Common myeloid progenitor, CD34-positive (primary cell): ENCODE measurements around the gene CITED2.

Experiments used
- CTCF ChIA-PET: fragments of 350-600 bp; sonication (Branson Sonifier 250); formaldehyde crosslinking; loops from one replicate; lab custom pipeline; 2021; ENCODE audit warnings: antibody characterized with exemption; lab: Charles Lee
- POLR2A ChIA-PET: fragments of 350-600 bp; sonication (Branson Sonifier 250); formaldehyde crosslinking; loops from one replicate; lab custom pipeline; 2021; ENCODE audit warnings: antibody characterized with exemption; lab: Charles Lee
- DNase-seq, 3 donors: peaks; one replicate each; pipeline versions ENCODE4 v3.0.0 to v3.0.0-alpha.2; 2013
- H3K27ac ChIP-seq, 2 experiments: 1 replicate in 1 of 2; 2 replicates in 1 of 2; pipeline ENCODE4 v1.7.0; 2013; ENCODE audit warnings: inconsistent platforms in 2 of 2, low read length in 2 of 2, mild to moderate bottlenecking in 2 of 2, low read depth in 1 of 2, moderate library complexity in 1 of 2; ENCODE audit not compliant: severe bottlenecking in 2 of 2, insufficient read depth in 1 of 2, poor library complexity in 1 of 2
- H3K27me3 ChIP-seq, 5 experiments: replicated peaks in 2 of 5; 1 replicate in 3 of 5; 2 replicates in 2 of 5; pipeline versions ENCODE4 v1.6.1 to v1.7.0; 2013; ENCODE audit warnings: low read length in 4 of 5, mild to moderate bottlenecking in 2 of 5, moderate library complexity in 2 of 5, inconsistent platforms in 1 of 5; ENCODE audit not compliant: insufficient read depth in 5 of 5, control insufficient read depth in 4 of 5
- H3K36me3 ChIP-seq, 4 experiments: 1 replicate in 2 of 4; 2 replicates in 2 of 4; pipeline versions ENCODE4 v1.6.1 to v1.7.0; 2013; ENCODE audit warnings: low read length in 3 of 4, control low read depth in 1 of 4, mild to moderate bottlenecking in 1 of 4; ENCODE audit not compliant: control insufficient read depth in 4 of 4, insufficient read depth in 4 of 4
- H3K4me1 ChIP-seq, 4 experiments: 1 replicate in 3 of 4; 2 replicates in 1 of 4; pipeline versions ENCODE4 v1.6.1 to v1.7.1; 2013; ENCODE audit warnings: low read length in 3 of 4, mild to moderate bottlenecking in 3 of 4, control low read depth in 1 of 4, inconsistent platforms in 1 of 4, moderate library complexity in 1 of 4; ENCODE audit not compliant: control insufficient read depth in 4 of 4, insufficient read depth in 4 of 4; ENCODE audit errors: control extremely low read depth in 1 of 4
- H3K4me3 ChIP-seq, 7 experiments: 1 replicate in 4 of 7; 2 replicates in 3 of 7; pipeline versions ENCODE4 v1.5.1 to v1.7.0; 2013; ENCODE audit warnings: mild to moderate bottlenecking in 7 of 7, low read length in 6 of 7, moderate library complexity in 6 of 7, inconsistent platforms in 2 of 7, low read depth in 2 of 7, control low read depth in 1 of 7; ENCODE audit not compliant: insufficient read depth in 4 of 7, control insufficient read depth in 1 of 7; ENCODE audit errors: extremely low read depth in 1 of 7
- H3K9me3 ChIP-seq, 5 experiments: 1 replicate in 4 of 5; 2 replicates in 1 of 5; pipeline versions ENCODE4 v1.6.1 to v1.7.1; 2013; ENCODE audit warnings: low read length in 4 of 5, mild to moderate bottlenecking in 2 of 5, inconsistent platforms in 1 of 5, low read depth in 1 of 5, moderate library complexity in 1 of 5; ENCODE audit not compliant: control insufficient read depth in 4 of 5, insufficient read depth in 2 of 5; ENCODE audit errors: control extremely low read depth in 1 of 5
- WGBS: methylation state at CpG from one replicate; pipeline ENCODE4 v1.1.5; 2013; ENCODE audit not compliant: insufficient coverage; 5-methylcytosine and 5-hydroxymethylcytosine counted together

Gene CITED2

GRCh38 chr6:139376017-139376330 is 1.5 kb upstream of the CITED2 start:
- Histone ChIP-seq H3K9me3 (no peaks in the 10 kb centered on the region), H3K4me3 (peak overlapping the region; percentile 95 to 100 (median 98)), H3K36me3 (peaks cover 0 to 12% (median 11%) of the 10 kb centered on the region in 4 experiments), H3K4me1 (peaks cover 18 to 42% (median 28%) of the 10 kb centered on the region in 4 experiments), H3K27ac (peak overlapping the region; percentile 80 to 93), H3K27me3 (no peaks in the 10 kb centered on the region)
- DNase-seq, result peak in 1 of 3 donors; percentile 59
- ChIA-PET CTCF (interaction anchor here (0.7 to 3.3 kb wide), 4 partner anchors 9 to 563 kb away, joined by 3 to 14 read pairs (median 4); no protein-coding TSS in a partner anchor), POLR2A (interaction anchor here (1.0 to 2.1 kb wide), 2 partner anchors 70 to 265 kb away, joined by 3 to 10 read pairs; no protein-coding TSS in a partner anchor)
- WGBS, result 0% methylated on average over 8 of the region's 11 CpGs

GRCh38 chr6:139375226-139376016 is 973 bp upstream of the CITED2 start:
- Histone ChIP-seq H3K9me3 (no peaks in the 10 kb centered on the region), H3K4me3 (peak overlapping the region; percentile 95 to 100 (median 98)), H3K4me1 (peaks cover 24 to 43% (median 32%) of the 10 kb centered on the region in 4 experiments), H3K27ac (peak overlapping the region; percentile 80 to 93), H3K27me3 (no peaks in the 10 kb centered on the region), H3K36me3 (peaks cover 0 to 12% (median 11%) of the 10 kb centered on the region in 4 experiments)
- ChIA-PET POLR2A (interaction anchor here (0.6 to 2.1 kb wide), 9 partner anchors 70 to 1438 kb away, joined by 3 to 10 read pairs (median 4); no protein-coding TSS in a partner anchor), CTCF (interaction anchor here (0.7 to 3.3 kb wide), 7 partner anchors 9 to 564 kb away, joined by 3 to 14 read pairs (median 3); no protein-coding TSS in a partner anchor)
- DNase-seq, result peak; percentile 96 to 99 (median 98)
- WGBS, result 0% methylated on average over 36 of the region's 44 CpGs

GRCh38 chr6:139373928-139374356 is 506 bp downstream of the CITED2 start:
- WGBS, result 0% methylated on average over 25 of the region's 25 CpGs
- peak overlapping the region; percentile 95 to 100 (median 98) for H3K4me3 ChIP-seq
- peak overlapping the region; percentile 81 to 93 for H3K27ac ChIP-seq
- peaks cover 0 to 12% (median 11%) of the 10 kb centered on the region in 4 experiments for H3K36me3 ChIP-seq
- no peak for DNase-seq
- H3K9me3 ChIP-seq, result no peaks in the 10 kb centered on the region
- ChIA-PET POLR2A (interaction anchor here (0.5 to 2.1 kb wide), 9 partner anchors 50 to 512 kb away, joined by 3 to 10 read pairs (median 3); no protein-coding TSS in a partner anchor), CTCF (interaction anchor here (0.7 to 3.3 kb wide), 9 partner anchors 11 to 1544 kb away, joined by 3 to 14 read pairs (median 3); no protein-coding TSS in a partner anchor)
- H3K4me1 ChIP-seq, result peaks cover 33 to 53% (median 43%) of the 10 kb centered on the region in 4 experiments
- H3K27me3 ChIP-seq, result no peaks in the 10 kb centered on the region

GRCh38 chr6:139373154-139373927 is 1.1 kb downstream of the CITED2 start:
- ChIA-PET CTCF (interaction anchor here (0.6 to 3.3 kb wide), 7 partner anchors 9 to 1544 kb away, joined by 3 to 14 read pairs (median 3); no protein-coding TSS in a partner anchor), POLR2A (interaction anchor here (0.5 to 1.6 kb wide), 5 partner anchors 69 to 512 kb away, joined by 3 to 5 read pairs (median 3); no protein-coding TSS in a partner anchor)
- WGBS, result 0% methylated on average over 56 of the region's 57 CpGs
- peak overlapping the region; percentile 81 to 93 for H3K27ac ChIP-seq
- H3K4me3 ChIP-seq, result peak overlapping the region; percentile 95 to 100 (median 98)
- no peaks in the 10 kb centered on the region for H3K27me3 ChIP-seq
- H3K36me3 ChIP-seq, result peaks cover 0 to 12% (median 11%) of the 10 kb centered on the region in 4 experiments
- H3K9me3 ChIP-seq, result no peaks in the 10 kb centered on the region
- H3K4me1 ChIP-seq, result peaks cover 33 to 58% (median 45%) of the 10 kb centered on the region in 4 experiments
- peak; percentile 62 to 87 (median 76) for DNase-seq

- Histone ChIP-seq H3K4me1 (peaks cover 35 to 66% (median 50%) of the 10 kb centered on the region in 4 experiments), H3K27me3 (no peaks in the 10 kb centered on the region), H3K36me3 (peaks cover 0 to 12% (median 11%) of the 10 kb centered on the region in 4 experiments), H3K27ac (peak overlapping the region; percentile 54 to 93), H3K9me3 (no peaks in the 10 kb centered on the region), H3K4me3 (peak overlapping the region; percentile 95 to 100 (median 98))
- peak in 1 of 3 donors; percentile 49 for DNase-seq
- CTCF ChIA-PET, result interaction anchor here (0.6 to 1.5 kb wide), 6 partner anchors 8 to 553 kb away, joined by 3 to 5 read pairs (median 4); no protein-coding TSS in a partner anchor
- POLR2A ChIA-PET, result interaction anchor here (0.5 to 1.6 kb wide), 2 partner anchors 176 to 403 kb away, joined by 3 read pairs; no protein-coding TSS in a partner anchor
- WGBS, result 0% methylated on average over 6 of the region's 14 CpGs
Measured at GRCh38 chr6:139372326-139373153, 1.9 kb downstream of the CITED2 start.
